HepG2 (cell line): ENCODE data around the gene TMEM63B. TPM values are rescaled to one million over a fixed set of nuclear protein-coding genes. Genes with fewer than 3 reads are reported as not detected.
A peak's percentile ranks its signal among the peaks of the same experiment; 100 is the strongest.

Experiments
- FOSL2 ChIP-seq: sonication (generic); formaldehyde crosslinking; IDR thresholded peaks from 2 replicates; pipeline ENCODE4 v1.4.0; 2020; ENCODE audit warnings: missing genetic modification reagents
- GATA4 ChIP-seq: sonication (generic); IDR thresholded peaks from 2 replicates; pipeline ENCODE4 v1.6.1; 2016; ENCODE audit warnings: antibody characterized with exemption, low read depth, borderline replicate concordance
- MTF1 ChIP-seq: sonication (generic); formaldehyde crosslinking; IDR thresholded peaks from 2 replicates; pipeline ENCODE4 v1.5.0; 2020; ENCODE audit warnings: missing genetic modification reagents
- NFRKB ChIP-seq: fragments of 450-650 bp; IDR thresholded peaks from 2 replicates; pipeline ENCODE4 v1.6.1; 2017
- NR2F2 ChIP-seq: IDR thresholded peaks from 2 replicates; pipeline ENCODE4 v1.6.1; 2012; ENCODE audit warnings: low read depth, inconsistent platforms, borderline replicate concordance
- ZBTB7B ChIP-seq: sonication (generic); formaldehyde crosslinking; IDR thresholded peaks from 2 replicates; pipeline ENCODE4 v1.4.0; 2020; ENCODE audit warnings: missing genetic modification reagents
- ZFP36L2 ChIP-seq: sonication (generic); formaldehyde crosslinking; IDR thresholded peaks from 2 replicates; pipeline ENCODE4 v1.4.0; 2020; ENCODE audit warnings: missing genetic modification reagents
- ZMYM3 ChIP-seq: sonication (generic); formaldehyde crosslinking; IDR thresholded peaks from 2 replicates; pipeline ENCODE4 v1.5.1; 2020; ENCODE audit warnings: mild to moderate bottlenecking, missing genetic modification reagents
- ZNF124 ChIP-seq: sonication (generic); formaldehyde crosslinking; IDR thresholded peaks from 2 replicates; pipeline ENCODE4 v1.4.0; 2020; ENCODE audit warnings: missing genetic modification reagents
- ZNF180 ChIP-seq: sonication (generic); formaldehyde crosslinking; IDR thresholded peaks from 2 replicates; pipeline ENCODE4 v1.4.0; 2020; ENCODE audit warnings: low read depth, missing genetic modification reagents, borderline replicate concordance
- ZNF232 ChIP-seq: sonication (generic); formaldehyde crosslinking; IDR thresholded peaks from 2 replicates; pipeline ENCODE4 v1.4.0; 2020; ENCODE audit warnings: missing genetic modification reagents, borderline replicate concordance
- ZNF891 ChIP-seq: sonication (generic); formaldehyde crosslinking; IDR thresholded peaks from 2 replicates; pipeline ENCODE4 v1.5.0; 2020; ENCODE audit warnings: mild to moderate bottlenecking, missing genetic modification reagents
- ZSCAN29 ChIP-seq: sonication (generic); formaldehyde crosslinking; conservative IDR thresholded peaks from 2 replicates; pipeline ENCODE4 v1.4.0; 2020; ENCODE audit warnings: mild to moderate bottlenecking, missing genetic modification reagents
- polyA plus RNA-seq, 8 experiments: library from polyadenylated mRNA; depleted of rRNA in 3 of 8; stranded (reverse) in 7 of 8; unstranded in 1 of 8; fragments of >200 nt; fragmentation: Illumina TruSeq in 4 of 8; extraction: Trizol in 4 of 8; gene quantifications; 2 replicates each; pipeline versions ENCODE4 v1.2.1 to v1.2.3, GENCODE V29; 2011 to 2016; ENCODE audit warnings: low read depth in 4 of 8, missing spikeins in 1 of 8, mixed read lengths in 1 of 8; ENCODE audit not compliant: insufficient read depth in 1 of 8
- total RNA-seq, 5 experiments: library from RNA; depleted of rRNA; stranded (reverse); fragments of >200 nt; fragmentation: Illumina TruSeq; extraction: Trizol; gene quantifications; 2 replicates each; pipeline ENCODE4 v1.2.3, GENCODE V29; 2016; ENCODE audit warnings: low read depth in 1 of 5
- TF ChIP-seq, protein P1 (sequence below): sonication (generic); formaldehyde crosslinking; IDR thresholded peaks from 2 replicates; pipeline ENCODE4 v1.4.0; 2020; ENCODE audit warnings: low read depth, mild to moderate bottlenecking, missing genetic modification reagents
- TF ChIP-seq, protein P2 (sequence below): sonication (generic); formaldehyde crosslinking; IDR thresholded peaks from 2 replicates; pipeline ENCODE4 v1.4.0; 2020; ENCODE audit warnings: missing genetic modification reagents
- TF ChIP-seq, protein P3 (sequence below): sonication (generic); formaldehyde crosslinking; IDR thresholded peaks from 2 replicates; pipeline ENCODE4 v1.9.0; 2021; ENCODE audit warnings: missing genetic modification reagents, borderline replicate concordance
- TF ChIP-seq, protein P4 (sequence below): sonication (generic); formaldehyde crosslinking; conservative IDR thresholded peaks from 2 replicates; pipeline ENCODE4 v1.8.0; 2022; ENCODE audit warnings: low read depth, missing genetic modification reagents
- TF ChIP-seq, protein P5 (sequence below): sonication (generic); formaldehyde crosslinking; IDR thresholded peaks from 2 replicates; pipeline ENCODE4 v1.5.0; 2020; ENCODE audit warnings: mild to moderate bottlenecking, missing genetic modification reagents

The TMEM63B gene
- total and polyA plus RNA-seq, 2 of the 13 experiments (the other 11 are each of a cell fraction or from before 2014, with no cell fraction given): 27.4 to 75.8 TPM

DNA sequence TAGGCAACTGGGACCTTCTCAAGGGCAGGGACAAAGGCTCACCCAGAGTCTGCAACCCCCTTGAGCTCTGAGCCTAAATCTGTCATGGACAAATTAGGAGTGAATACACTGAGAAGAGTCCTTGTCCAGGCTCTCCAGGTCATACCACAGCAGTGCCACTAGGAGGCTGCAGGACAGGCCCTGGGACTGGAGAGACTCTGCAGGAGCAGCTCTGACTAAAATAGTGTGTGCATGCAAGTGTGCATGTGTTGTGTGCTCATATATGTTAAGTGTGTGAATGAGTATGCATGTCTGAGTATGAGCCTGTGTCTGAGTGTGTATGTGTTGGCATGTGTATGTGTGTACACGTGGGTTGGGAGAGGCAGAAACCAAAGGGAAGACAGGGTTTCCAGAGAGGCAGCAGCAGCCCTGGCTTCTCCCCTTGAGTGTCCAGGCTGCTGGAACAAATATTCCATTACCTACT, 27.2 kb upstream of the TMEM63B start (continued):
- TF ChIP-seq, protein P1, sequence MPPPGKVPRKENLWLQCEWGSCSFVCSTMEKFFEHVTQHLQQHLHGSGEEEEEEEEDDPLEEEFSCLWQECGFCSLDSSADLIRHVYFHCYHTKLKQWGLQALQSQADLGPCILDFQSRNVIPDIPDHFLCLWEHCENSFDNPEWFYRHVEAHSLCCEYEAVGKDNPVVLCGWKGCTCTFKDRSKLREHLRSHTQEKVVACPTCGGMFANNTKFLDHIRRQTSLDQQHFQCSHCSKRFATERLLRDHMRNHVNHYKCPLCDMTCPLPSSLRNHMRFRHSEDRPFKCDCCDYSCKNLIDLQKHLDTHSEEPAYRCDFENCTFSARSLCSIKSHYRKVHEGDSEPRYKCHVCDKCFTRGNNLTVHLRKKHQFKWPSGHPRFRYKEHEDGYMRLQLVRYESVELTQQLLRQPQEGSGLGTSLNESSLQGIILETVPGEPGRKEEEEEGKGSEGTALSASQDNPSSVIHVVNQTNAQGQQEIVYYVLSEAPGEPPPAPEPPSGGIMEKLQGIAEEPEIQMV (CRISPR knock-in tag): peak; percentile 75; the same call in 1 of the 2 replicates
- TF ChIP-seq, protein P2, sequence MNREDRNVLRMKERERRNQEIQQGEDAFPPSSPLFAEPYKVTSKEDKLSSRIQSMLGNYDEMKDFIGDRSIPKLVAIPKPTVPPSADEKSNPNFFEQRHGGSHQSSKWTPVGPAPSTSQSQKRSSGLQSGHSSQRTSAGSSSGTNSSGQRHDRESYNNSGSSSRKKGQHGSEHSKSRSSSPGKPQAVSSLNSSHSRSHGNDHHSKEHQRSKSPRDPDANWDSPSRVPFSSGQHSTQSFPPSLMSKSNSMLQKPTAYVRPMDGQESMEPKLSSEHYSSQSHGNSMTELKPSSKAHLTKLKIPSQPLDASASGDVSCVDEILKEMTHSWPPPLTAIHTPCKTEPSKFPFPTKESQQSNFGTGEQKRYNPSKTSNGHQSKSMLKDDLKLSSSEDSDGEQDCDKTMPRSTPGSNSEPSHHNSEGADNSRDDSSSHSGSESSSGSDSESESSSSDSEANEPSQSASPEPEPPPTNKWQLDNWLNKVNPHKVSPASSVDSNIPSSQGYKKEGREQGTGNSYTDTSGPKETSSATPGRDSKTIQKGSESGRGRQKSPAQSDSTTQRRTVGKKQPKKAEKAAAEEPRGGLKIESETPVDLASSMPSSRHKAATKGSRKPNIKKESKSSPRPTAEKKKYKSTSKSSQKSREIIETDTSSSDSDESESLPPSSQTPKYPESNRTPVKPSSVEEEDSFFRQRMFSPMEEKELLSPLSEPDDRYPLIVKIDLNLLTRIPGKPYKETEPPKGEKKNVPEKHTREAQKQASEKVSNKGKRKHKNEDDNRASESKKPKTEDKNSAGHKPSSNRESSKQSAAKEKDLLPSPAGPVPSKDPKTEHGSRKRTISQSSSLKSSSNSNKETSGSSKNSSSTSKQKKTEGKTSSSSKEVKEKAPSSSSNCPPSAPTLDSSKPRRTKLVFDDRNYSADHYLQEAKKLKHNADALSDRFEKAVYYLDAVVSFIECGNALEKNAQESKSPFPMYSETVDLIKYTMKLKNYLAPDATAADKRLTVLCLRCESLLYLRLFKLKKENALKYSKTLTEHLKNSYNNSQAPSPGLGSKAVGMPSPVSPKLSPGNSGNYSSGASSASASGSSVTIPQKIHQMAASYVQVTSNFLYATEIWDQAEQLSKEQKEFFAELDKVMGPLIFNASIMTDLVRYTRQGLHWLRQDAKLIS (CRISPR knock-in tag): no peak
- TF ChIP-seq NFRKB (no peak), ZMYM3 (no peak), GATA4 (no peak), FOSL2 (peak; percentile 8; the same call in 1 of the 2 replicates), ZSCAN29 (no peak), ZNF124 (no peak), ZNF180 (CRISPR knock-in tag) (no peak), MTF1 (no peak), ZNF232 (no peak), ZNF891 (CRISPR knock-in tag) (0 out of 2 replicates have a peak, but pooled peaks have one; percentile 17), ZBTB7B (no peak), NR2F2 (no peak), ZFP36L2 (CRISPR knock-in tag) (no peak)
- TF ChIP-seq, protein P3, sequence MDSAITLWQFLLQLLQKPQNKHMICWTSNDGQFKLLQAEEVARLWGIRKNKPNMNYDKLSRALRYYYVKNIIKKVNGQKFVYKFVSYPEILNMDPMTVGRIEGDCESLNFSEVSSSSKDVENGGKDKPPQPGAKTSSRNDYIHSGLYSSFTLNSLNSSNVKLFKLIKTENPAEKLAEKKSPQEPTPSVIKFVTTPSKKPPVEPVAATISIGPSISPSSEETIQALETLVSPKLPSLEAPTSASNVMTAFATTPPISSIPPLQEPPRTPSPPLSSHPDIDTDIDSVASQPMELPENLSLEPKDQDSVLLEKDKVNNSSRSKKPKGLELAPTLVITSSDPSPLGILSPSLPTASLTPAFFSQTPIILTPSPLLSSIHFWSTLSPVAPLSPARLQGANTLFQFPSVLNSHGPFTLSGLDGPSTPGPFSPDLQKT (CRISPR knock-in tag): no peak
- TF ChIP-seq, protein P4, sequence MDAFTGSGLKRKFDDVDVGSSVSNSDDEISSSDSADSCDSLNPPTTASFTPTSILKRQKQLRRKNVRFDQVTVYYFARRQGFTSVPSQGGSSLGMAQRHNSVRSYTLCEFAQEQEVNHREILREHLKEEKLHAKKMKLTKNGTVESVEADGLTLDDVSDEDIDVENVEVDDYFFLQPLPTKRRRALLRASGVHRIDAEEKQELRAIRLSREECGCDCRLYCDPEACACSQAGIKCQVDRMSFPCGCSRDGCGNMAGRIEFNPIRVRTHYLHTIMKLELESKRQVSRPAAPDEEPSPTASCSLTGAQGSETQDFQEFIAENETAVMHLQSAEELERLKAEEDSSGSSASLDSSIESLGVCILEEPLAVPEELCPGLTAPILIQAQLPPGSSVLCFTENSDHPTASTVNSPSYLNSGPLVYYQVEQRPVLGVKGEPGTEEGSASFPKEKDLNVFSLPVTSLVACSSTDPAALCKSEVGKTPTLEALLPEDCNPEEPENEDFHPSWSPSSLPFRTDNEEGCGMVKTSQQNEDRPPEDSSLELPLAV: no peak
- TF ChIP-seq, protein P5, sequence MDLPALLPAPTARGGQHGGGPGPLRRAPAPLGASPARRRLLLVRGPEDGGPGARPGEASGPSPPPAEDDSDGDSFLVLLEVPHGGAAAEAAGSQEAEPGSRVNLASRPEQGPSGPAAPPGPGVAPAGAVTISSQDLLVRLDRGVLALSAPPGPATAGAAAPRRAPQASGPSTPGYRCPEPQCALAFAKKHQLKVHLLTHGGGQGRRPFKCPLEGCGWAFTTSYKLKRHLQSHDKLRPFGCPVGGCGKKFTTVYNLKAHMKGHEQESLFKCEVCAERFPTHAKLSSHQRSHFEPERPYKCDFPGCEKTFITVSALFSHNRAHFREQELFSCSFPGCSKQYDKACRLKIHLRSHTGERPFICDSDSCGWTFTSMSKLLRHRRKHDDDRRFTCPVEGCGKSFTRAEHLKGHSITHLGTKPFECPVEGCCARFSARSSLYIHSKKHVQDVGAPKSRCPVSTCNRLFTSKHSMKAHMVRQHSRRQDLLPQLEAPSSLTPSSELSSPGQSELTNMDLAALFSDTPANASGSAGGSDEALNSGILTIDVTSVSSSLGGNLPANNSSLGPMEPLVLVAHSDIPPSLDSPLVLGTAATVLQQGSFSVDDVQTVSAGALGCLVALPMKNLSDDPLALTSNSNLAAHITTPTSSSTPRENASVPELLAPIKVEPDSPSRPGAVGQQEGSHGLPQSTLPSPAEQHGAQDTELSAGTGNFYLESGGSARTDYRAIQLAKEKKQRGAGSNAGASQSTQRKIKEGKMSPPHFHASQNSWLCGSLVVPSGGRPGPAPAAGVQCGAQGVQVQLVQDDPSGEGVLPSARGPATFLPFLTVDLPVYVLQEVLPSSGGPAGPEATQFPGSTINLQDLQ (CRISPR knock-in tag): no peak
